HepG2 (cell line): ENCODE data around the gene GTF2A1. TPM values are rescaled to one million over a fixed set of nuclear protein-coding genes. Genes with fewer than 3 reads are reported as not detected.

ENCODE experiments used
- ATAC-seq: fragments of 200-7000 bp; cut with Tn5 transposase; 3 replicates; pipeline ENCODE4 v1.9.1; 2020; ENCODE audit warnings: mild to moderate bottlenecking, moderate library complexity
- BruUV-seq: library from RNA; stranded (reverse); fragments of 400-500 nt; replicated peaks from 2 replicates; lab custom pipeline; 2021; lab: Mats Ljungman, UMichigan
- CTCF ChIA-PET: fragments of 300-600 bp; formaldehyde crosslinking; extraction: SDS; loops from one replicate; lab custom pipeline; 2021; ENCODE audit warnings: low total read pairs, inconsistent platforms, low intra/inter-chr PET ratio; lab: Yijun Ruan, JAX
- POLR2A ChIA-PET: fragments of 350-600 bp; sonication (Branson Sonifier 250); formaldehyde crosslinking; loops from one replicate; lab custom pipeline; 2020; ENCODE audit warnings: antibody characterized with exemption, inconsistent platforms; lab: Yijun Ruan, JAX
- DNase-seq: peaks from one replicate; pipeline ENCODE4 v3.0.0-alpha.2; 2015; ENCODE audit warnings: low spot score
- FAIRE-seq: peaks from 3 replicates; lab custom pipeline; 2011; peaks lifted over from hg19 to GRCh38; lab: Jason Lieb, UNC
- H2AFZ ChIP-seq: one replicate; pipeline ENCODE4 v1.6.1; 2011; ENCODE audit warnings: low read length, inconsistent platforms
- H3K27ac ChIP-seq: fragments of 300-600 bp; 3 replicates; pipeline ENCODE4 v1.8.0; 2011; ENCODE audit warnings: mixed run types, mild to moderate bottlenecking, mixed read lengths, low read length, inconsistent platforms; ENCODE audit not compliant: insufficient read depth; ENCODE audit errors: extremely low read length
- H3K27me3 ChIP-seq, 2 experiments: fragments of 200-600 bp in 1 of 2; 2 replicates in 1 of 2; 3 replicates in 1 of 2; pipeline versions ENCODE4 v1.6.0 to v1.8.0; 2011; ENCODE audit warnings: low read length in 2 of 2, mild to moderate bottlenecking in 2 of 2, moderate library complexity in 2 of 2, inconsistent platforms in 1 of 2; ENCODE audit not compliant: insufficient read depth in 2 of 2, control insufficient read depth in 1 of 2
- H3K36me3 ChIP-seq, 2 experiments: fragments of 200-600 bp in 1 of 2; replicated peaks in 1 of 2; 2 replicates in 1 of 2; 3 replicates in 1 of 2; pipeline versions ENCODE4 v1.5.1 to v1.8.0; 2011; ENCODE audit warnings: low read length in 2 of 2, inconsistent platforms in 1 of 2; ENCODE audit not compliant: insufficient read depth in 2 of 2, control insufficient read depth in 1 of 2
- H3K4me1 ChIP-seq: 2 replicates; pipeline ENCODE4 v1.5.1; 2012; ENCODE audit warnings: low read length, inconsistent platforms; ENCODE audit not compliant: insufficient read depth
- H3K4me2 ChIP-seq: 2 replicates; pipeline ENCODE4 v1.6.0; 2011; ENCODE audit warnings: low read depth, low read length, inconsistent platforms
- H3K4me3 ChIP-seq, 3 experiments: fragments of 200-600 bp in 1 of 3; sonication (generic), shearing (Covaris generic) in 1 of 3; replicated peaks in 1 of 3; 2 replicates each; pipeline ENCODE4 v1.5.1; 2011 to 2016; ENCODE audit warnings: low read length in 3 of 3, inconsistent platforms in 2 of 3, low read depth in 2 of 3, mild to moderate bottlenecking in 2 of 3, control low read depth in 1 of 3, mixed read lengths in 1 of 3; ENCODE audit not compliant: insufficient read depth in 1 of 3
- H3K79me2 ChIP-seq: one replicate; pipeline ENCODE4 v1.6.1; 2011; ENCODE audit warnings: low read length, inconsistent platforms; ENCODE audit not compliant: insufficient read depth
- H3K9ac ChIP-seq: 2 replicates; pipeline ENCODE4 v1.6.0; 2011; ENCODE audit warnings: mild to moderate bottlenecking, low read depth, low read length, inconsistent platforms; ENCODE audit not compliant: insufficient read depth
- H3K9me3 ChIP-seq: 2 replicates; pipeline ENCODE4 v1.5.1; 2012; ENCODE audit warnings: mild to moderate bottlenecking, low read length
- H4K20me1 ChIP-seq: 2 replicates; pipeline ENCODE4 v1.6.0; 2011; ENCODE audit warnings: inconsistent platforms, mild to moderate bottlenecking, low read length, moderate library complexity; ENCODE audit not compliant: insufficient read depth
- ARNT2 ChIP-seq: sonication (generic); formaldehyde crosslinking; IDR thresholded peaks from 2 replicates; pipeline ENCODE4 v1.8.0; 2022; ENCODE audit warnings: mild to moderate bottlenecking, low read depth, missing genetic modification reagents, moderate library complexity
- JARID2 ChIP-seq: sonication (generic); formaldehyde crosslinking; IDR thresholded peaks from 2 replicates; pipeline ENCODE4 v1.8.1; 2023; ENCODE audit warnings: missing genetic modification reagents, inconsistent platforms; ENCODE audit not compliant: insufficient replicate concordance
- MLX ChIP-seq: IDR thresholded peaks from 2 replicates; pipeline ENCODE4 v1.6.1; 2016
- THAP8 ChIP-seq: sonication (generic); formaldehyde crosslinking; IDR thresholded peaks from 2 replicates; pipeline ENCODE4 v1.5.1; 2020; ENCODE audit warnings: missing genetic modification reagents, mild to moderate bottlenecking, borderline replicate concordance
- XRCC5 ChIP-seq: fragments of 200-400 bp; formaldehyde crosslinking; optimal IDR thresholded peaks from 2 replicates; pipeline ENCODE3; 2017; ENCODE audit warnings: mild to moderate bottlenecking, low read length
- ZBTB39 ChIP-seq: sonication (generic); formaldehyde crosslinking; IDR thresholded peaks from 2 replicates; pipeline ENCODE4 v1.5.0; 2020; ENCODE audit warnings: missing genetic modification reagents
- ZNF121 ChIP-seq: sonication (generic); formaldehyde crosslinking; IDR thresholded peaks from 2 replicates; pipeline ENCODE4 v1.5.0; 2020; ENCODE audit warnings: mild to moderate bottlenecking, missing genetic modification reagents
- ZNF589 ChIP-seq: sonication (generic); formaldehyde crosslinking; conservative IDR thresholded peaks from 2 replicates; pipeline ENCODE4 v1.8.0; 2022; ENCODE audit warnings: mild to moderate bottlenecking, moderate library complexity, missing genetic modification reagents
- ZNF644 ChIP-seq: IDR thresholded peaks from 2 replicates; pipeline ENCODE4 v1.6.1; 2016; ENCODE audit warnings: low read depth
- WGBS: methylation state at CpG from one replicate; pipeline ENCODE4 v1.1.6; 2017; ENCODE audit warnings: low lambda C conversion rate; 5-methylcytosine and 5-hydroxymethylcytosine counted together
- in situ Hi-C: cut with HindIII; loops from 2 replicates; pipeline ENCODE4 v1.10.0; 2017; ENCODE audit warnings: low pct_unique_long_range_greater_than_20kb; ENCODE audit not compliant: extremely low pct_ligation_motif_present
- intact Hi-C: fragments of 100-400 bp; cut with micrococcal nuclease; formaldehyde crosslinking; loops from one replicate; pipeline ENCODE4 v1.10.0; 2022; ENCODE audit not compliant: unreplicated experiment
- polyA plus RNA-seq, 8 experiments: library from polyadenylated mRNA; depleted of rRNA in 3 of 8; stranded (reverse) in 7 of 8; unstranded in 1 of 8; fragments of >200 nt; fragmentation: Illumina TruSeq in 4 of 8; extraction: Trizol in 4 of 8; gene quantifications; 2 replicates each; pipeline versions ENCODE4 v1.2.1 to v1.2.3, GENCODE V29; 2011 to 2016; ENCODE audit warnings: low read depth in 4 of 8, missing spikeins in 1 of 8, mixed read lengths in 1 of 8; ENCODE audit not compliant: insufficient read depth in 1 of 8
- total RNA-seq, 5 experiments: library from RNA; depleted of rRNA; stranded (reverse); fragments of >200 nt; fragmentation: Illumina TruSeq; extraction: Trizol; gene quantifications; 2 replicates each; pipeline ENCODE4 v1.2.3, GENCODE V29; 2016; ENCODE audit warnings: low read depth in 1 of 5

Gene GTF2A1
- total and polyA plus RNA-seq, 2 of the 13 experiments (the other 11 are each of a cell fraction or from before 2014, with no cell fraction given) = 14.9 to 17.5 TPM

GRCh38 chr14:81256289-81256960, 35.7 kb upstream of the GTF2A1 start:
- Histone ChIP-seq H3K36me3 (no peaks in the 10 kb centered on the region), H4K20me1 (no peaks in the 10 kb centered on the region), H3K27ac (no peak overlapping the region), H3K4me1 (no peaks in the 10 kb centered on the region), H3K9me3 (no peaks in the 10 kb centered on the region), H3K4me3 (no peak overlapping the region), H2AFZ (no peak overlapping the region), H3K4me2 (no peak overlapping the region), H3K9ac (no peak overlapping the region), H3K27me3 (no peaks in the 10 kb centered on the region), H3K79me2 (no peaks in the 10 kb centered on the region)
- POLR2A ChIA-PET = no interaction called here
- TF ChIP-seq ZNF644 (CRISPR knock-in tag) (no peak), MLX (CRISPR knock-in tag) (no peak), JARID2 (no peak), ARNT2 (CRISPR knock-in tag) (no peak), XRCC5 (no peak), ZBTB39 (no peak), THAP8 (no peak), ZNF121 (CRISPR knock-in tag) (no peak), ZNF589 (no peak)
- in situ Hi-C loops = no loop called here
- FAIRE-seq = no peak
- BruUV-seq = no TSS peak
- no peak for DNase-seq
- CTCF ChIA-PET = no interaction called here
- ATAC-seq = no peak
- 7% methylated on average over 2 of the region's 2 CpGs for WGBS
- intact Hi-C loops = no loop called here
